ENCODE data around the gene FYB2.

GRCh38 chr1:56688522-56689026 lies 130.6 kb downstream of the FYB2 start:
- TF ChIP-seq CTCF (IDR thresholded peaks at IDR 0.05) (no peak), POLR2A (IDR thresholded peaks at IDR 0.05) (no peak)
